Retinal pigment epithelial cell (primary cell): ENCODE results near the gene ATRIP.

ENCODE experiments used
- DNase-seq: peaks from one replicate; pipeline ENCODE4 v3.0.0-alpha.2; 2010; ENCODE audit warnings: low read depth
- H3K4me3 ChIP-seq: 2 replicates; pipeline ENCODE4 v1.5.1; 2011; ENCODE audit warnings: mild to moderate bottlenecking, low read length, control low read depth, moderate library complexity
- TF ChIP-seq, protein P1 (sequence below): conservative IDR thresholded peaks from 2 replicates; pipeline ENCODE4 v1.5.1; 2011; ENCODE audit warnings: low read depth, low read length, control low read depth, inconsistent platforms

ATRIP gene

DNA sequence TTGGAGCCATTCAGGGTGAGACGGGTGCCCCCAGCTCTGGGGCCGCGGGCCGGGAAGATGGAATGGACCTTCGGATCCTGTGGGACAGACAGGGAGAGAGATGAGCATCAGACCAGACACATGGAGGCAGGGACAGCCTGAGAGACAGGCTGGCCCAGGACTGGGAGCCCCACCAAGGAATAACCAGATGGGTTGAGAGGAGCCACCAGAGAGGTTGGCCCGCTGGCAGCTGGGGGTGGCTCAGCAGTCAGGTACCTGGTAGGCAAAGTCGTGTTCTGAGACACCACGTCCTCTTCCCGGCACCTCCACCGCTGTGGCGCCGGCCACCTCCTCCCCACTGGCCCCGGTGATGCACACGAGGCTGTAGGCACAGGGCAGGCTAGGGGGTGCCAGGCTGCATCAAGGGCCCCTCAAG, 30.4 kb upstream of the ATRIP start:
- H3K4me3 ChIP-seq: no peak overlapping the region
- TF ChIP-seq, protein P1, sequence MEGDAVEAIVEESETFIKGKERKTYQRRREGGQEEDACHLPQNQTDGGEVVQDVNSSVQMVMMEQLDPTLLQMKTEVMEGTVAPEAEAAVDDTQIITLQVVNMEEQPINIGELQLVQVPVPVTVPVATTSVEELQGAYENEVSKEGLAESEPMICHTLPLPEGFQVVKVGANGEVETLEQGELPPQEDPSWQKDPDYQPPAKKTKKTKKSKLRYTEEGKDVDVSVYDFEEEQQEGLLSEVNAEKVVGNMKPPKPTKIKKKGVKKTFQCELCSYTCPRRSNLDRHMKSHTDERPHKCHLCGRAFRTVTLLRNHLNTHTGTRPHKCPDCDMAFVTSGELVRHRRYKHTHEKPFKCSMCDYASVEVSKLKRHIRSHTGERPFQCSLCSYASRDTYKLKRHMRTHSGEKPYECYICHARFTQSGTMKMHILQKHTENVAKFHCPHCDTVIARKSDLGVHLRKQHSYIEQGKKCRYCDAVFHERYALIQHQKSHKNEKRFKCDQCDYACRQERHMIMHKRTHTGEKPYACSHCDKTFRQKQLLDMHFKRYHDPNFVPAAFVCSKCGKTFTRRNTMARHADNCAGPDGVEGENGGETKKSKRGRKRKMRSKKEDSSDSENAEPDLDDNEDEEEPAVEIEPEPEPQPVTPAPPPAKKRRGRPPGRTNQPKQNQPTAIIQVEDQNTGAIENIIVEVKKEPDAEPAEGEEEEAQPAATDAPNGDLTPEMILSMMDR: no peak
- DNase-seq: no peak

DNA sequence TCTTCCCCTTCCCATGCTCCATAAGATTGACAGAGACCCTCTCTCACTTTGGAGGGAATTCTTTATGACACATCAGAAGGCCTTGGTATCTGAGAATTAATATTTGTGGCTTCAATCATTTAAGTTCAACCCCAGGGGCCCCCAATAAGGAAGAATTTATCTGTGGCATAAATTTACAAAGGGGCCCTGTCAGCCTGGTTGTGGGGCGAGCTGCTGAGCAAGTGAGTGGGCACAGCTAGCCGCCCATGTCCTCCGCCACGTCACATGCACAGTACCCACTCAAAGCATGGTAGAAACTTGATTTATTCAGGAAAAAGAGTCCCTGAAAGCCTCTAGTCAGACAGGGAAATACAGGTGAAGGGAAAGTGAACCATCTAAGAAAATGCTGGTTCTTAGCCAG, 30.0 kb upstream of the ATRIP start:
- TF ChIP-seq, protein P1: no peak
- no peak for DNase-seq
- H3K4me3 ChIP-seq: no peak overlapping the region

DNA sequence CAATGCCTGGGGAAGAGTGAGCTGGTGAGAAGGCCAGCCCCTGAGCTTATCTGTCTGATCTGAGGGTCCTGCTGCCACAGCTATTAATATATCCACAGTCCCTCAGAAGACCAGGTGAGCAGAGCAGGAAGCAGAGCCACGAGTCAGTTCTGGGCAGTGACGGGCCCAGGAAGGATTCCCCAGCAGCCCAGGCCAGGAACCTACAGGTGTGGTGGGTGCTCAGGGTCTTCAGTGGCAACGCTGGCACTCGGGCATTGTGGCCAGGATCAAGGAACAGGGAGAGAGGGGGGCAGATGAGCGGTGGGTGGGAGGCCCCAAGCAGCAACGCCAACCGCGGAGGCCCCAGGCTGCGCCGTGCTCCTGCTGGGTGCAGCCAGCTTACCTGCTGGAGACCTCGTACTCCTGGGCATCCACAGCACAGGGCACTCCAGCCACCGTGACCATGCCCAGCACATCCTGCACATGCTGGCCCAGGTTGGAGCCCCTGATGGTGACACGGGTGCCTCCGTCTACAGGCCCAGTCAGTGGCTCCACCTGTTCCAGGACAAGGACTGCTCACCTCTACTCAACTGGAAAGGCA, 28.9 kb upstream of the ATRIP start:
- DNase-seq: no peak
- TF ChIP-seq, protein P1: no peak
- H3K4me3 ChIP-seq: no peak overlapping the region

DNA sequence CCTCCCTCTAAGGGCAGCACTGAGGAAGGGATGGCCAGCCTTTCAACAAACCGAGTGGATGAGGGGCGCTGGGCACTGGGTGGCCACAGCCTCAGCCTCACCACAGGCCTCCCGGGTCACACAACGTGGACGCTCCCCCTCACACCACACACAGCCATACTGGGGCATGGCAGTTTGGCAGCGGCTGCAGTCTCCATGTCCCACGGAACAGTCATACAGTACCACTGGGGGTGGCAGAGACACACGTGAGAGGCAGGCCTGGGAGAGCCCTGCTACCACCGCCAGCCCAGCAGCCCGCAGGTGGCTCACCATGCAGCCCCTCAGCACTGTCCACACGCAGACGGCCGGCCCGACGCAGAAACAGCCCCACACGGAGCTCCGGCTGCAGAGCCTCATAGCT, 28.4 kb upstream of the ATRIP start:
- DNase-seq: no peak
- TF ChIP-seq, protein P1: no peak
- no peak overlapping the region for H3K4me3 ChIP-seq

DNA sequence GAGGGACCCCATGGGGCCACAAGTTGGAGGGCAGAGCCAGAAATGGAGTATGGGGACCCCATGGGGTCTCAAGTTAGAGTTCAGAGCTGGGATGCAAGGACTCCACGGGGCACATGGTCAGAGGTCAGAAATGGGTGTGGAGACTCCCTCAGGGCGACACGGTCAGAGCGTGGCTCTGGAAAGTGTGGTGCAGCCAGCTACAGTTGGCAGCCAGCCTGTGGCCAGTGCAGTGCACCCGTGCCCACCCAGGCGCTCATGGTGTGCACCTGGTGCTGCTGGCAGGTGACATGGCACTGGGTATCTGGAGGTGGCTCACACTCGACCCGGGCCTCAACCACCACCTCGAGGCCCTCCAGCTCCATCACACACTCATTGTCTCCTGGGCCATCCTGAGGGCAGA, 27.9 kb upstream of the ATRIP start:
- TF ChIP-seq, protein P1: no peak
- no peak for DNase-seq
- H3K4me3 ChIP-seq: no peak overlapping the region

DNA sequence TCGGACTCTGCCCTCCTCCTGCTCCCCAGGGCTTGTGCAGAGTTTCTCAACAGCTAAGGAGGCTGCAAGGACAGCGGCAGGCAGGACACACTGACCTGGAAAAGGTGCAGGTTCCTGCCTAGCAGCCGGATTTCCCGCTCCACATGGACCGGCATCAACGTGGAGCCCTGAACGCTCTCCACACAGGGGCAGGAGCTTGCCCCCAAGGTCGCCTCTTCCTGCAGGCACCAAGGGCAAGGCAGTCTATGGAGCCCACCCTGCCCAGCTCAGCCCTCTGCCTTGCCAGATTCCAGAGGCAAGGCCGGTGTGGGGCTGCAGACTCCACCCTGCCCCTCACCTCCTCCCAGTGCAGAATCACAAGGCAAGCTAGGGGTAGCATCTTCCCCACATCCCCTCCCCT, 27.4 kb upstream of the ATRIP start:
- TF ChIP-seq, protein P1: no peak
- no peak overlapping the region for H3K4me3 ChIP-seq
- no peak for DNase-seq

DNA sequence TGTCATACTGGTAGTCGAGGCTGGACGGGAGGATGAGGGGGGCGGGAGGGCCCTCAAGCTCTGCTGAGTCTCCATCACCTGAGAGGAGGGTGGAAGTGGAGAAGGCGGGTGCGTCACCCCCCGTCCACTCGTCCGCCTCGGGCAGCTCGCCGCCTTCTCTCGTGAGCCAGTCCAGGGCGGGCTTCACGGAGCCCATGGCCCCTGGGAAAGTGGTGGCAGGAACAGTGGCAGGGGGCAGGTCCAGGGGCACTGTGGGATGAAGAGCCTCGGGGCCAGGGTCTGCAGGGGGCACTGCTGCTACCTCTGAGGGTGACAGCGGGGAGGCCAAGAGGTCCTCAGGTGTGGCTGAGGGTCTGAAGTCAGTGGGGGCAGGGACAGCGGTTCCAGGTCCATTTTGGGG, 26.9 kb upstream of the ATRIP start:
- H3K4me3 ChIP-seq: no peak overlapping the region
- TF ChIP-seq, protein P1: no peak
- no peak for DNase-seq
